Loucy (cell line): ENCODE measurements around the gene PLCD3.

Experiments
- CTCF ChIP-seq: fragments of 200-600 bp; sonication (generic); conservative IDR thresholded peaks from 2 replicates; pipeline ENCODE4 v1.5.1; 2014; ENCODE audit warnings: mild to moderate bottlenecking, antibody characterized with exemption, low read length
- EZH2phosphoT487 ChIP-seq: fragments of 200-600 bp; IDR thresholded peaks from 2 replicates; pipeline ENCODE4 v1.6.1; 2018; ENCODE audit warnings: antibody characterized with exemption, mild to moderate bottlenecking, moderate library complexity, borderline replicate concordance

- peak; percentile 94 for TF ChIP-seq CTCF
- TF ChIP-seq EZH2phosphoT487 = no peak
Observed at GRCh38 chr17:45098869-45099616, 33.3 kb downstream of the PLCD3 start.
